HG02759 (cell line): ENCODE results near the gene ZSCAN18.

Experiments
- ATAC-seq: cut with Tn5 transposase; IDR thresholded peaks from one replicate; pipeline ENCODE4 v1.9.1; 2021; ENCODE audit warnings: mild to moderate bottlenecking, moderate library complexity; ENCODE audit not compliant: unreplicated experiment

ZSCAN18 gene

DNA sequence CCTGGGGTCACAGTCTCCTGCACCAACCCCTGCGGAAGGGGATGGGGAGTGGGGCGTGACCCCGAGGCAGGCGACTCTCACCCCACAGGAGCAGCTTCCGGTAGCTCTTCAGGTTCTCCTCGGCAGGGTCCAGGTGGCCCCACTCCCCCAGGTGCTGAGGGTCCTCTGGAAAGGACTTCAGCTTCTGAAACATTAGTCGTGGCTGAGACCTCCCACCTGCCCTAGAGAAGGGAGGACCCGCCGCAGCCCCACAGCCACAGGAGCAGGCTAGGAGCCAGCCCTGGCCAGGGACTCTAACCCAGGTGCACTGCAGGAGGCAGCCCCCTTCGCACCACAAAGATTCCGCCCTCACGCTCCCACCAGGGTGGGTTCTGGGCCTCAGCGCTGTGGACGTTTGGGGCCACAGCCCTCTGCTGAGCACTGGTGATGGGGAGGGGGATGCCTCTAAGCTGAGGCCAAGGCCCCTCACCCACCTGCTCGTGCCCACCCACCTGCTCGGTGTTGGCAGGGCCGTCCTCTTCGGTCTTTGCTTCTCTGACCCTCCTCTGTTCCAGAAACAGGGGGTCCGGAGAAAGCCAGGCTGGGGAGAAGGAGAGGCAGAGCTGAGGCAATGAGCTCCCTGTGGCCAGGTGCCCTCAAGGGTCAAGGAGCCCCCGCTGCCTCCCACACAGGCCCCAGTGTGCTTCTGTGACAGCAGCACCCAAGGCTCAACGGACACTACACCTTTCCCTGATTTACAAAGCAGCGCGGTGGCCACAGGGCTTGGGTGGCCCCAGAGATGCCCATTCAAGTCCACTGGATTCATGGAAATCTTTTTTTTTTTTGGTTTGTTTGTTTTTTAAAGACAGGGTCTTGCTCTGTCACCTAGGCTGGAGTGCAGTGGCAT is 11.0 kb downstream of the ZSCAN18 start:
- ATAC-seq = no peak

DNA sequence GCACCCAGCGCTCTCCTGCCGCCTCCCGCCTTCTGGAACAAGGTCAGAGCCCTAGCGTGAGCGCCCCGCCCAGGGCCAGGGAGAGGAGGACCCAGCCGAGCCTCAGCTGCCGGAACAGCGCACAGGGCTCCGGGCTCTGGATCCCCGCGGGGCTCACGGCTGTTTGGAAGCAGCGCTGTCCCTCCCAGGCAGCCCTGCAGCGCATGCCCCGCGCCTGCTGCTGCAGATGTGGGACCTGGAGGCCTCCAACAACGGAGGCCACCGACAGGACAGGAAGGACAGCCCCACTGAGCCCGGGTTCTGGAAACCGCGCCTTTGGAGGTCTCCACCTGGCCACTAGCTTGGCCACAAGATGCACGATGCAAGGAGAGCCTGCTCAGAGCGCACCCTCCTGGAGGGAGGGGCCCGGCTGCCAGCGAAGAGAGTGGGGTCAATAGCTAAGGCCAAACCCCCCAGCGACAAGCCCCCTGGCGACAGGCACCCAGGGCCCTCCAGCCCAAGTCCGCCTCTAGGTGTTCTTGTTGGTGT is 12.6 kb downstream of the ZSCAN18 start:
- no peak for ATAC-seq

DNA sequence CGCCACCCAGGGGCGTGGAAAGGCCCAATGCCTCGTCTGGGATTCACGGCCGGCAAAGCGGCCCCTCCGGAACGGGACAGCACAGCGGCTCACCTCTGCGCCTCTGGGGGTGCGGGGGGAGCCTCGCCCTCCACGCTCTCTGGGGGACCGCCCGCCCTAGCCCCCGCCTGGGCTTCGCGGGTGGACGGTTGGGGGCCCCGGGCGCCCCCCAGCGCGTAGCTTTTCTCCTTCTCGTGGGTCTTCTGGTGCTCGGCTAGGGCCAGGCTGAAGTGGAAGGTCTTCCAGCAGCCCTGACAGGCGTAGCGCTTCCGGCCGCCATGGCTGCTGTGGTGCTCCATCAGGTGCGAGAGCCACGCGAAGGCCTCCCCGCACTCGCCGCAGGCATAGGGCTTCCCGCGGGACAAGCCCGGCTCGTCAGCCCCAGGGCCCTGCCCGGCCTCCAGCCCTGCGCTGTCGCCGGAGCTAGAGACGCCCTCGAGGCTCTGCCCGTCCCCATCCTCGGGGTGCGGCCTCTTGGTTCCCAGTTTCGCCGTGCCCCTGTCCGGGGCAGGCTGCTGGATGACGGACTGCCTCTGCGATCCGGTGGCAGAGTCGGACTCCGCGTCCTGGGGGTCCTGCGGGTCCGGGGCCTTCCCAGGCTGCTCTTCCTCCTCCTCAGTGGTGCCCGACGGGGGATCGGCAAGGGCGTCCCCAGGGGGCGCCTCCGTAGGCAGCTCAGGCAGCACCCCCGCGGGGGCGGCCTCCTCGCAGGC is 13.3 kb downstream of the ZSCAN18 start:
- ATAC-seq = no peak

DNA sequence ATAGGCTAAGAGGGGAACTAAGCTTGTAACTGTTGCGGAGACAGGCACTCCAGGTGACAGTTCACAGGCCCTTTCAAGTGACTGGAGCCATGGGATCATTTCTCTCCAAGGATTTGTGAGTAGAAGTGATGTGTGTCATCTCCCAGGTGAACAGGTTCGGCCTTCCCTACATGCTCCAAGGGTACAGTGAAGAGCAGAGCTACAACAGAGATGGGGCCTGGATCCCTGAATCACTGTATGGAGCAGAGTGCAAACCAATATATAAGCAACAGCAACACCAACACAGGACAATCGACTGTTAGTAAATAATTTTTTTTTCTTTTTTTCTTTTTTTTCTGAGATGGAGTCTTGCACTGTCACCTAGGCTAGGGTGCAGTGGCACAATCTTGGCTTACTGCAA is 15.0 kb downstream of the ZSCAN18 start:
- ATAC-seq = no peak

DNA sequence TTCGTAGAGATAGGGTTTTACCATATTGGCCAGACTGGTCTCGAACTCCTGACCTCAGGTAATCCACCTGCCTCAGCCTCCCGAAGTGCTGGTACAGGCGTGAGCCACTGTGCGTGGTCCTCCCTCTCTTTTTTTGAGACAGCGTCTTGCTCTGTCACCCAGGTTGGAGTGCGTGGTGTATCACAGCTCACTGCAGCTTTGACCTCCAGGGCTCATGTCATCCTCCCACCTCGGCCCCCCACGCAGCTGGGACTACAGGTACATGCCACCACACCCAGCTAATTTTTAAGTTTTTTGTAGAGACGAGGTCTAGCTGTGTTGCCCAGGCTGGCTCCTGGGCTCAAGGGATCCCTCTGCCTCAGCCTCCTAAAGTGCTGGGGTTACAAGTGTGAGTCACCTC is 18.2 kb downstream of the ZSCAN18 start:
- ATAC-seq = no peak

DNA sequence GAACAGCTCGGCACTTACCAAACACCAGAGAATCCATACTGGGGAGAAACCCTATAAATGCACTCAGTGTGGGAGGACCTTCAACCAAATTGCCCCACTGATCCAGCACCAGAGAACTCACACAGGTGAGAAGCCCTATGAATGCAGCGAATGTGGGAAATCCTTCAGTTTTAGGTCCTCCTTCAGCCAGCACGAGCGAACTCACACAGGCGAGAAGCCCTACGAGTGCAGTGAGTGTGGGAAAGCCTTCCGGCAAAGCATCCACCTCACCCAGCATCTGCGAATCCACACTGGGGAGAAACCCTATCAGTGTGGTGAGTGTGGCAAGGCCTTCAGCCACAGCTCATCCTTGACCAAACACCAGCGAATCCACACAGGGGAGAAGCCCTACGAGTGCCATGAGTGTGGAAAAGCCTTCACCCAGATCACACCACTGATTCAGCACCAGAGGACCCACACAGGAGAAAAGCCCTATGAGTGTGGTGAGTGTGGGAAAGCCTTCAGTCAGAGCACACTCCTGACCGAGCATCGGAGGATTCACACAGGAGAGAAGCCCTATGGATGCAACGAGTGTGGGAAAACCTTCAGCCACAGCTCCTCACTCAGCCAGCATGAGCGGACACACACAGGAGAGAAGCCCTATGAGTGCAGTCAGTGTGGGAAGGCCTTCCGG is 30.7 kb downstream of the ZSCAN18 start:
- ATAC-seq = no peak

DNA sequence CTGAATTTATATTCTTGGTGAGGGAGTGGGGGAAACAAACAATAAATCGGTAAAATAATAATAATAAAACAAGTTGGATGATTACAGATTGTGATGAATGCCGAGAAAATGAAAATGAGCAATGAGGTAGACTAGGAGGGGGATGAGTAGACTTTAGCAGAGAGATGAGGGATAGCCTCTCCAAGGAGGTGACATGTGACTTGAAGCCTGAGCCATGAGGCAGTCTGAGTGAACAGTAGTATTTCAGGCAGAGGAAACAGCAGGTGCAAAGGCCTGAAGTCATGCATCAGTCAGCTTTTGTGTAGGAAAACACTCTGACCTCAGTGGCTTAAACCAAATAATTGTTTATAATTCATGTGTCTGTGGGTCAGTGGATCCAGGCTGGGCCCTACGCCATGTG is 34.3 kb downstream of the ZSCAN18 start:
- no peak for ATAC-seq

DNA sequence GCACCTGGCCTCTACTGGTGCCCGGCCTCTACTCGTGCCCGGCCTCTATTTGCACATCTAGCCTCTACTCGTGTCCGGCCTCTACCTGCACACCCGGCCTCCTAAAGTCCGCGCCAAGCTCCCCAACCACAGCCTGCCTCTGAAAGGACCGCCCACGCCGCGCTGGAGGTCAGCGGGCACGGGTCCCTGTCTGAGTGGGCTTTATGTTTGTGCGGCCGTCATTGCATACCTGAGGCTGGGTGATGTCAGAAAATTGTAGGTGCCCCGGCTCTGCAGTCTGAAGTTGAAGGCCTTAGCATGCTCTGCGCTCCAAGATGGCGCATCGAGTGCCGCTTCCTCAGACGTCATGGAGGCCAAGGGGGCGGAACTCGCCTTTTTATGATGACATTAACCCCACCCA is 37.8 kb downstream of the ZSCAN18 start:
- no peak for ATAC-seq

DNA sequence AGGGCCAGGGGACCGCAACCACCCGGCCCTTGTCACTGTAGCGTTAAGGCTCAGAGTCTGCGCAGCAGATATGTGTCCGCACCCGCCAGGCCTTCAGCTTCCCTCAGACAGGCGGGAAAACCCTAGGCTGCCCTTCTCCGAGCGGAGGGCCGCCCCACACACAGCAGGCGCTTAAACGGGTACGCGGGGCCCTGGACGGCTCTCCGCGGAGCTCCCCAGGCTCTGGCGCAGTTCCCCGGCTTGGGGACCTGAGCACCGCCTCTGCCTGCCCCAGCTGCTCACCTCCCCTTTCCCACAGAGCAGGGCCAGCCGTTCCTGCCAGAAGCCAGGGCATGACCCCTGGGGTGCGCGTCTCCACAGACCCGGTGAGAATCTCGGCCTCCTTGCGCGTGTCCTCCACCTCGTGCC is 38.4 kb downstream of the ZSCAN18 start:
- no peak for ATAC-seq

DNA sequence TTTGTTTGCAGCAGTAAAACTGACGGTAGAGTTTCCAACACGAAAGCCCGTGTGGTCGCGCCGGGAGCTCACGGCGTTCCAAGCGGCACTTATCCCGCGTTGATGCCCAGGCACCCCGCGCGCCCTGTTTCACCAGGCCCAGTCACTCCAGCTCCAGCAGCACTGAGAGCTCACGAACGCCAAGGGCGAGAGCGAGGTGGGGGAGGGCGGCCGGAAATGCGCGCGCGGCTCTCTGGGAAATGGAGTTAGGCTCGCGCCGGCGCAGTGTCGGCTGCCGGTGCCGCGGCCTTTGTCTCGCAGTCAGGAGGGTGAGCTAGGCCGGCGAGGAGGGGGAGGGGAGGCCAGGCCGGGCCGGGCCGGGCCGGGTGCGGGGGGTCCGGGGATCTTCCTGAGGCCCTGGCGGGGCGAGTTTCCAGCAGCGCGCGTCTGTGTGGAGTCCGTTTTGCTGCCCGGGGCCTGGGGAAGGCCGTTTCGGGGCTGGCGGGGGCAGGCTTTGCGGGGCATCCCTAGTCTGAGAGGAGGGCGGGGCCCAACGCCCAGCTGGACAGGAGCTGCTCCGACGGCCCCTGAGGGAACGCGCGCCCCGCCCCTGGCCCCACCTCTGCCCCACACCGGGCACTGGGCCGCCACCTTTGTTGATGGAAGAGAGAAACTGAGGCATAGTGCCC is 38.9 kb downstream of the ZSCAN18 start, which contains the start of gene ZNF135:
Gene ZNF135, plus strand, starts transcription at position 280 of the 668 bp plus-strand sequence. CDS start 721 bp downstream, outside the sequence.
- ATAC-seq = no peak

DNA sequence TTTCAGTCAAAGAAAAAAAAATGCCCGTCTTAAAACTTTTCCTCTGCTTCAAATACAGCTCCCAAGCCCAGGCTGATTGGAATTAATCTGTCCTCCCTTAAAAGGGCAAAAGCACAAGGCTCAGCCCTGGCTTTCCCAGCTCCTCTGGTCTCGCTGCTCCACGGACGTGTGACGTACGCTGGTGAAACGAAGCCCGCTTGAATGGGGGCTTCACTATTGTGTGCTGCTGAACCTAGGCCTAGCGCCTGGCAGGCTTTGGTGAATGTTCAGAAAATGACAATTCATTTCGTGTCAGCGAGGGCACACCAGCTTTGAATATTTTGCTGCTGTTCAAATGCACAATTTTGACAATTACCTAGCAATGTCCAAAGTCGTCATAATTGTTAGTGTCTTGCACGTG is 39.6 kb downstream of the ZSCAN18 start:
- ATAC-seq = no peak

DNA sequence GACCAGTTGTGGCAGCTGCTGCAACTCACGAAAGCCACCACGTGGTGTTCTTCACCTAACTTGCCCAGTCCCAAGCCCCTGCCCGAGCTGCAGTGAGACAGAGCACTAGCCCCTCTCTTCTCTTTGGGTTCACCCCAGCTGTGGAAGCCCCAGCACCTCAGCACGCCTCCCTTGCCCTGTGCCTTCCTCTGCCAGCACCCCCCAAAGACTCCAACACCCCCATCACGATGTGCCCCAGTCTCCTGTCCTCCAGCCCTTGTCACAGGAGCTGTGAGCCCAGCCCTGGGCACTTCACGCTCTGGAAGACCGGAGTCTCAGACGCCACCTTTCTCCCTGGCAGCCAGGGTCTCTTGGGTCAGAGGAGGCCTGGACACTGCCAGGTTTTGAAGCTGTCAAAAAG is 41.2 kb downstream of the ZSCAN18 start:
- no peak for ATAC-seq

DNA sequence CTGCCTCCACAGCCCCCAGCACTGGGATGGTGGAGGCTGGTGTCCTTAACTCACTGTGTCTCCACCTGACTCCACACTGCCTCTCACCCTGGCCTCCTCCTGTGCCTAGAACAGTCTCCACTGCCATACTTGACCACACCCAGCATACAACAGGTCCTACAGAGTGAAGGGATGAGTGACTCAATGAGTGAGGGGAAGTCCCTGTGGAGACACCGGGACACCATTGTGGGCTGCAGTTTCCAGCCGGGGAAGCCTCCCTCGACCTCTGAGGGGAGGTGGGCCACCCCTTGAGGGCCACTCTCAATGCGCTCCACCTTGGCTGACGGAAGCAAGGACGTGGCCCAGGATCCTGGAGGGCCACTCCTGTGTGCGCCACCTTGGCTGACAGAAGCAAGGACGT is 41.8 kb downstream of the ZSCAN18 start:
- no peak for ATAC-seq

DNA sequence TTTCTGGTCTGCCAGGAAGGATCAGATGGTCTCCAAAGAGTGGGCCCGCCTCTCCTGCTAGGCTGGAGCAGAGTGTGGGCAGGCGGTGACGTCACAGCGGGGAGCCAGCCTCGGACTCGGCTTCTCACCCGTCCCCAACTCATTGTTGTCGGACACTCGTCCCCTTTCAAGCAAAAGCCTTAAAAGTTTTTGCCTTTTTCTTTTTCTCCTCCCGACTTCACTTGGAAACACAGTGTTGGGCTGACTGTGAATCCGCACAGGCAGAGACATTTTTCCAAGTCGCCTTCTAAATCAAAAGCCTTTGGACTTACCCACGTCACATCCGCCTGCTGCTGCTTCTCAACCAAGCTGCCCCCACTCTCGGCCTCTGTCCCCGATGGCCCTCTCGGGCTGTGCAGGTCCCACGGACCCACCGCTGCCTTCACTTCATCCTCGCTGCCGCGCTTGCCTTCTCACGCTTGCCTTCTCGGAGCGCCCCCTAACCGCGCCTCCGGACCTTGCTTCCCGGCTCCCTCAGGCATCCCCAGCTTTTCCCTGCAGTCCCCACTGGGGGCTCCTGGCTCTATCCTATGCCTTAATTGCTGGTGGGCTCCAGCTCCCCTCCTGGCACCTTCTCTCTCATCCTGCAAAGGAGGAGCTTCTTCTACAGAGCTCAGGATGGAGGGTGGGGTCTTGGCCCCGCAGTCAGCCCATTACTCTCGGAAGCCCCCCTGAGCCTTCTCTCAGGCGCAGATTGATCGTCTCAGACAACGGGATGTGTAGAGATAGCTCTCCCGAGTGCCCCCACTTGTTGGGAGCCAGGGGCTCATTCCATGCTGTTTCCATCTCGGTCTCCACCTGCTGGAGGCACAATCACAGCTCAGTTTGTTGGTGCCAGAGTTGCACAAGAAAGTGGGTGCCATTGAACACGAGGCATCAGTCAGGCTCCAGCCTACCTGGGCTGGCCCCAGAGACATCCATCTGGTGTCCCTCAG is 42.8 kb downstream of the ZSCAN18 start:
- no peak for ATAC-seq

DNA sequence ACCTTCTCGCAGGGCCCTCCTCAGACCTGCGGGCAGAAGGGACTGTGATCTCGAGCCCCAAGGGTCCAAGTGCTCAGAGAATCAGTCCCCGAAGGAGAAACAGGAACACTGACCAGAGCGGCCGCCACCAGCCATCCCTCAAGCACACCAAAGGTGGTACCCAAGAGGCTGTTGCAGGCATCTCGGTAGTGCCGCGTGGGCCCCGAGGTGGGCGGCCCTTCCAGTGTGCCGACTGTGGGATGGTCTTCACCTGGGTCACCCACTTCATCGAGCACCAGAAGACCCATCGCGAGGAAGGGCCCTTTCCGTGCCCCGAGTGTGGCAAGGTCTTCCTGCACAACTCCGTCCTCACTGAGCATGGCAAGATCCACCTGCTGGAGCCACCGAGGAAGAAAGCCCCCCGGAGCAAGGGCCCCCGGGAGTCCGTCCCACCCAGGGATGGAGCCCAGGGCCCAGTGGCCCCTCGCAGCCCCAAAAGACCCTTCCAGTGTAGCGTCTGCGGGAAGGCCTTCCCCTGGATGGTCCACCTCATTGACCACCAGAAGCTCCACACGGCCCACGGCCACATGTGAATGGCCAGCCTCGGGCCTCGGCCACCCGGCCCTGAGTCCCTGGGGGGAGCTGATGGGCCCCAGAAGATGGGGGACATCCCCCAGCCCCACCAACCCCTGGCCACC is 44.4 kb downstream of the ZSCAN18 start:
- ATAC-seq = no peak

DNA sequence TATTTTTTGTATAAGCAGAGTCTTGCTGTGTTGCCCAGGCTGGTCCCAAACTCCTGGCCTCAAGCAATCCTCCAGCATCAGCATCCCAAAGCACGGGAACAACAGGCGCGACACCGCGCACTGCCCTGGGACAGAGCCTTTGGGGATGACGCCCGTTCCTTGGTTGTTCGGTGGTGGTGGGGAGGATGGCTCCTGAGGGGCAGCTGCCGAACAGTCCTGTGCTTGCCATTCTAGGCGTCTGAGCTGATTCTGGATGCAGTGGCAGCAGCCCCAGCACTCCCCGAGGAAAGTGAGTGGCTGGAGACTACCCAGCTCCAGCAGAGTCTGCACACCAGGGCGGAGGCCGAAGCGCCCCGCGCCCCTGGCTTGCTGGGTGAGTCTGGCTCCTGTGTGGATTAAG is 45.8 kb downstream of the ZSCAN18 start:
- ATAC-seq = no peak

DNA sequence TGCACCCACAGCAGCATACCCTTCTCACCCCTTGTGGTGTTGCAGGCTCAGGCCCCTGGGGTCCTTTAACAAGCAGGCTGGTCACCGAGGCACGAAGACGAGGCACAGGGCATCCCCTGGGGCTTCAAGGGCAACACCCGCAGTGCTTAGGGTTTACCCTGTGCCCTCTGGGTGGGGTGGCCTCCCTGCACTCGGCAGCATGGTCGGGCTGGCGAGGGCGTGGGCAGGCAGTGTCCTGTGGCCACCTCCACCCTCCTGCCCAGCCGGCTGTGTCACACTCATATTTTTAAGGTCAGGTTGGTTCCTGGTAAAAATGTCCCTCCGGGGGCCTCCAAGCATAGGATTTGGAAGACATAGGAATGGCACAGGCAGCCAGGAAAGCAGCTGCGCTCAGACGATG is 50.4 kb downstream of the ZSCAN18 start:
- no peak for ATAC-seq

DNA sequence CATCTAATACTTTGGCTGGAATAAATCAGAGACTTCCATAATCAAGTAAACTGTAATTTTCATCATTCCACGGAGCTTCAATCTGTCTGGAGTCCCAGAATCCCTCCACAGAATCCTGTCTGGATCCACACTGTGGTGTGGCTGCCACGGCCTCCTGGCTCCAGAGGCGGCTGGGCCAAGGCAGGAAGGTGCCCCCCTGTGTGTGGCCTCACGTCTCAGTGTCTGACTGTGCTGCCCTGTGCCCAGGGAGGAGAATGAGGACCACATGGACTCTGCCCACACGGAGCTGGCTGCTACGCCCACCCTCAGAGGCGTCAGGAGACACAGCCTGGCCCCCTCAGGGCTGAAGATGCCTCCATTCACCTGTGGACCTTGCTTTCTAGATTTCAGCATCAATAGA is 51.2 kb downstream of the ZSCAN18 start:
- ATAC-seq = no peak

DNA sequence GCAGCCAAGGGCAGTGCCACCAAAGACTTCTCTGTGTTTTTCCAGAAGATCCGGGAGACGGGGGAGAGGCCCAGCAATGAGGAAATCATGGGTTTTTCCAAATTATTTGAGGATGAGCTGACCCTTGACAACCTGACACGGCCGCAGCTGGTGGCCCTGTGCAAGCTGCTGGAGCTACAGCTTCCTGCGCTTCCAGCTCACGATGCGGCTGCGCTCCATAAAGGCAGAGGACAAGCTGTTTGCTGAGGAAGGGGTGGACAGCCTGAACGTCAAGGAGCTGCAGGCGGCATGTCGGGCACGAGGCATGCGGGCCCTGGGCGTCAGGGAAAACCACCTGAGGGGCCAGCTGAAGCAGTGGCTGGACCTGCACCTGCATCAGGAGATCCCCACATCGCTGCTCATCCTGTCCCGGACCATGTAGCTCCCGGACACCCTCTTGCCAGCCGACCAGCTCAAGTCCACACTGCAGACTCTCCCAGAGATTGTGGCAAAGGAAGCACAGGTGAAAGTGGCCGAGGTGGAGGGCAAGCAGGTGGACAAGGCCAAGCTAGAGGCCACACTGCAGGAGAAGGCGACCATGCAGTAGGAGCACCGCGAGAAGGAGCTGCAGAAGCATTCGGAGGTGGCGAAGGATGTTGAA is 52.5 kb downstream of the ZSCAN18 start:
- ATAC-seq = no peak
